Activated CD4-positive, CD25-positive, alpha-beta regulatory T cell treated with anti-CD3 and anti-CD28 coated beads, Interleukin-2, amount 50 U/mL, for 72 hours (primary cell): ENCODE results near the gene TSPOAP1.

Experiments
- DNase-seq: peaks from one replicate; pipeline ENCODE4 v3.0.0; 2021

The TSPOAP1 gene

DNA sequence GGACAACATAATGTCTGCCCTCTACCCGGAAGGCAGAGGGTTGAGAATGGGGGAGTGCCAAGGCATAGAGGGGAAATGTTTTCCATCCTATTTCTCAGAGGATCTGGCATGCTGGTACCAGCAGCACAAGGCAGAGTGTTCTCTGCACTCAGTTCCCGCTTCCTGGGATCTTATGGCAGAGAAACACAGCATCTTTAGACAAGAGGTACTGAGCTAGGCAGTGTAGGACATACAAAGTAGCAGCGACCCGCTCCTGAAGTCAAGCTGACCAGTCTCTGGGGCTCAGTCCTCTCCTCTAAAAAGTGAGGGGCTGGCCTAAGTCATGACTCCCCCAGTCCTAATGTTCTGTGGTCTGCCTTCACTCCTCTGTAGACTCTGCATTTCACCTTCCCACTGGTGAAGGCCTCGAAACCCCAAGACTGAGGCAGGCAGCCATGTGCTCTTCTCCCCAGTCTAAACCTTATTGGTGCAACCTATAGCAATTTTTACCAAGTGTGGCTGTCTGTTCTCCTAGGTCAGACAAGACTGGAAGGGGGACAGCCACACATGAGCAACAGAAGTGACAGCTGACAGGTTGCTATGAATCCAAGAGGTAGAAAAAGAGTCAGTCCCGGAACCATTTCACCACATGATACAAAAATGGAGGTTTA, 11.3 kb upstream of the TSPOAP1 start:
- DNase-seq, result no peak

DNA sequence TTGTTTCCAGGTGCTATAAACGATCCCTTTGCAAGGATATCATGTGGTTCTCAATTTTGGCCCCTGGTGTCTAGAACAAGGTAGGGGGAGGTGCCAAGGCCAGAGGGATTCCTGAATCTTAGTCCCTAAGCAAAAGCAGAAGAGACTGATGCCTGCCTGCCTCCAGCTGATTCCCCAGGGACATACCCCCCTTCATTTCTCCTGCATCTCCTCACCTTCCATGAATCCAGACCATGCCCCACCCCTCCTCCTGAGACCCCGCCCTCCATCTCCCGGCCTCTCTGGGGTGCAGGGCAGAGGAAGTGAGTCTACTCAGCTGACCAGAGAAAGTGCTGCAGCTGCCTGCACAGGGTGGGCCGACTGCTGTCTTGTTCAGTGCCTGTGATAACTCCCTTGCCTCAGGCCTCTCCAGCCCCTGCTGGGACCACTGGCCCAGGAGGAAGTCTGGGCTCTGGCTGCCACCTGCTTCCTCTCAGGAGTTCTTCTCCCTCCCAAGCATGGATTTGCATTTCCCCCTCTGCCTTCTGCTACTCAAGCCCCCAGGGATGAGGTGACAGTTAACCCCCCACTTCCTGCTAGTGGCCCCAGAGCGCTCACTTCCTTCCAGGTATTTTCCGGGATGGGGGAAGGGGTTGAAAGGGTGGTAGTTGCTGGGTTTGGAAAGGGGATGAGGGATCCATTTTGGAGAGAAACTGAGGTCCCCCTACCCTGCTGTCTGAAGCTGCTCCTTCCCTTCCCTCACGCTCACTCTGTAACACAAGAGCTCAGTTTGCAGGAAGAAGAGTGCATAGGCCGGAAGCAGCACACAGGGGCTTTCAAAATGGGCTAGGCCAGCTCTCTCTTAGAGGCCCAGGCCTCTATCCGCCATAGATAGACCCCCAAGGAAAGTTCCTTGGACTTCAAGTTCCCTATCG, 10.5 kb upstream of the TSPOAP1 start:
- DNase-seq, result peak; percentile 66

DNA sequence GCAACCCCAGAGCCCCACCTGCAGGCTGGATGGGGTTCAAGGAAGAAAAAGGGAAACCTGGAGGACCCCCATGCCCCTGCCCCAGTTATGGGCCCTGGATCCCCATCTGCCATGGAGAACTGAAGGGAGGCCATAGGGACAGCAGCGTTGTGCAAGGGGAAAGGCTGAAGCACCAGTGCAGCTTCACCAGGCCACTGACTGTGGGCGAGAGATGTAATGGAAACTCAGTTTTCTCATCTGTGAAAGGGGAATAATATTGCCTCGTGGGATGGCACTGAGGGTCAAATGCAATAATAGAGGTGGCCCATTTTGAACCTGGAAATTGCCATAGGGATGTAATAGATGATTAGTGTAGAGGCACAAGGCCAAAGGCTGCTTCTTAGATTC, 9.9 kb upstream of the TSPOAP1 start:
- no peak for DNase-seq

DNA sequence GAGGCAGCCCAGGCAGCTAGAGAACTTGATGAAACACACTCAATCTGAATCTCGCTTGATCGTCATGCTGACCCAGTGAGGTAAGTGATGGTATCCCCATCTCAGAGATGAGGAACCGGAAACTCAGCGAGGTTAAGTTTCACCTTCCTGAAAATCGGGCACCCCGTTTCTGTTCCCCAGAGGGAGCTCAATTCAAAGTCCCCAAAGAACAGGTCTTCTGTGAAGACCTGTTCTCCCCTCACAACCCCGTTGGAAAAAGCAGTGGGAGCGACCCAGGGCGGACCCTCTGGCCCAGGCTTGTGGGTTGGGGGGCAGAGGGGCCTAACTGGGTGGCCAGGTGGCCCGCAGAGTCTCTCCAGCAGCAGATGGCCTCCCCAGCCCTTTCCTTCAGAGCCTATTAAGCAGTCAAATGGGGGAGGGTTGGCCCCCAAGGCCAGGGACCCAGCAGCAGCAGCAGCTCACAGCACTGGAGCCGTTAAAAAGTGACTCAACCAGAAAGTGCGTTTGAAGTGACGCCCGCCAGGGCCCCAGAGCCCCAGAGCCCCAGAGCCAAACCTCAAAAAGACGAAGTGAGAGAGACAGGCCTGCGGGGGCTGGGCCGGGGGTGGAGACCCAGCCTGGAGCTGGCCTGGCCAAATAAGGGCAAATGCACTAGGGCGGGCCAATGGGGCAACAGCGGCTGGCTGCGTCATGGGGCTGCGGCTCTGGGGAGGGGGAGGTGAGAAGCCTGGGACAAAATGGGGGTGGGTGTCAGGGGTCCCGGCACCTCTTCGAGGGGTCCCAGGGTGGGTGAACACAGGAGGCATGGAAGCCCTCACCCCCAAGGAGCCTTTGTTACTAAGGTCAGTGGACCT, 9.2 kb upstream of the TSPOAP1 start:
- peak; percentile 90 for DNase-seq

DNA sequence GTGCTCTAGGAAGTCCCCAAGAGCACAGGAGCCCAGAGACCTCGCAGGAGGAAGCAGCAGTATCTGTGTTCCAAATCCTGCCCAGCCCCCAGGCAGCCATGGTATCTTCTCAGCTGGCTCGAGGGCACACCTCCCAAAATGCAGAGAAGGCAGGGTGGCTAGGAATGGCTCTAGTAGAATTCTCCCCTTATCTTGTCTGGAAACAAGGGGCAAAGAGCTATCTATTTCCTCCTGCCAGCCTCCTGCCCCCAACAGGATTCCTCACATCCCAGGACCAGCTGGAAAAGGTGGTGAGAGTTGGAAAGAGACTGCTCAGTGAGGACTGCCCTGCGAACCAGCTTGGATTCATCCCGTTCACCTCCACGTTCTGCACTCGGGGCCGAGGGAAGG, 8.6 kb upstream of the TSPOAP1 start:
- peak; percentile 55 for DNase-seq

DNA sequence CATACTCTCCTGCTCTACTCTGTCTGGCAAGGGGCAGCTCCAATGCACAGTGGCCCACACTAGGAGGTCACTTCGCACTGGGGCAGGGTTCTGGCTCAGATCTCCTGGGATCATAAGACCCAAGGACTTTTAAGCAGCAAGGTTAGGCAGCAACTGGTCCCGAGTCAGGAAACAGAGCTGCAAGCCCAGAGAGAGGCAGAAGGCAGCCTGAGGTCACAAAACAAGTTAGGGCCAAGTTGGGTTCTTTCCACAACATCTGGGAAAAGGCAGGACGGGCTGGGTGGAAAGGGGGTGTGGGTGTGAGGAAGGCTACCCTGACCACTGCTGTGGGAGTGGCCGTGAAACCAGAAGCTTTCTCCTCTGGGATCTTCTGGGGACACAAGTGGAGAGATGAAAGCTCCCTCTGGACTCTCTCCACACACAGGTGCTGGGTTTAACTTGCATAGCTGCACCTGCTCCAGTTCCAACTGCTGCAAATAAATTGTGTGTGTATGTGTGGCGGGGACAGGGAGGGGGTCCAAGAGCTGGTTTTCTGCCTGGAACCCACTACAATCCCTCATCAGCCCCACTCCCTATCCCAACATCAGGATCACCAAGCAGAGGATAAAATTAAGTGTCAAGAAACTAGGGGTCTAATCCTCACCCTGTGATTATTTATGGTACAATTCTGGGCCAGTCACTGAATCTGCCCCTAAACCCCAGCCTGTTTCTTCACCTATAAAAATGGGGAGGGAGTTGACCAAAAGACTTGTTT, 8.0 kb upstream of the TSPOAP1 start:
- DNase-seq, result peak; percentile 41

DNA sequence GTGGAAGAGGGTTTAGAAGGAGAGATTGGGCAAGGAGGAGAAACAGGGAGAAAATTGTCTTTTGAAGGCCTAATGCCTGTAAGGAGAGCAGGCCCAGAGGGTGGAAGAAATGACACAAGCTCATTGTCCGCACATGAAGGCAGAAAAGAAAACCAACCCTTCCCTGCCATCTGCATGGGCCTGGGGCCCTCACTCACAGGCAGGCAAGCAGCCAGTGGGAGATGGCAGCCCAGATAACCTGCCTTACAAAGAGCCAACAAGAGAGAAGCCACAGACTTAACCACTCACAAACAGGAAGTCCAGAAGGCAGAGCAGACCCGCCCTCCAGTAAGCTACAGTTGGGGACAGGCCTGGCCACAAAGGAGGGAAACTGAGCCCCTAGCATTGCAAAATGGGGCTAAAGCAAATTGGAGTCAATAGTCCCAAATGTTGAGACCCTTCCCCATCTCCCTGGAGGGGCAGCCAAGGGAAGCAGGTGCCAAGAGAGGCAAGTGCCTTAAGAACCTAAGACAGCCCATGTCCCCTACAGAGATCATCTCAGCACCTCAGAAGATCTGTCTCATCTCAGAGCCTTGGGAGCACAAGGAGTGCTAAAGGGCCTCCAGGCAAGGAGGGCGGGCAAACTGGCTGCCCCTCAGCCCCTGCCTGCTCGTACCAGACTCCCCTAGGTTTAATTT, 7.3 kb upstream of the TSPOAP1 start:
- DNase-seq, result peak; percentile 60

DNA sequence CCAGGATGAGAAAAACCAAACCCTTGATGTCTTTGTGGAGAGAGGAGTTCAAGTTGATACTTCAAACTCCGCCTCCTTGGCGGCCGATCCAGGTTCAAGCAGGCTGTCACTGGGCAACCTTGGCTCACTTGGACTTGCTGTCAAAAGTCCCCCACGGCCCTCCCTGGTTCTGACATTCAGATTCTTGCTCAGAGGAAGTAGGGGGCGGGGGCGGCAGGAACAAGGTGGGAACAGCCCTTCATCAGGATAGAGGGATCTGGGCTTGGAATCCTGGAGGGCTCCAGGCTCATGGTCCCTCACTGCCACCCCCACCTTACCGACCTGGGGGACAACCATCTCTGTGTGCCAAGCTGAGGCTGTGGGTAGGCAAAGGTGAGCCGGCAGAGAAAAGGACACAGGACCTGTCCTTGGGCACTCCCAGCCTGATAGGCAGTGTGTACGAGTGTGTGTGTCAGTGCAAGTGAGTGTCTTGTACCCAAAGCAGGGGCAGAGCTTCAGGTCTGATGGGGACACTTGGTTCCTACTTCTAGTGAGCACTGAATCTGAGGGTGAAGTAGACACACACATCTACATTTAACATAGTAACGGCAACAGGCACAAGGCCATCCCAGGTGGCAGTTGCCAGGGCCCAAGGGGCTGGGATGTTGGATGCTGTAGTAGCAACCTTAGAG, 6.6 kb upstream of the TSPOAP1 start:
- DNase-seq, result peak; percentile 42

DNA sequence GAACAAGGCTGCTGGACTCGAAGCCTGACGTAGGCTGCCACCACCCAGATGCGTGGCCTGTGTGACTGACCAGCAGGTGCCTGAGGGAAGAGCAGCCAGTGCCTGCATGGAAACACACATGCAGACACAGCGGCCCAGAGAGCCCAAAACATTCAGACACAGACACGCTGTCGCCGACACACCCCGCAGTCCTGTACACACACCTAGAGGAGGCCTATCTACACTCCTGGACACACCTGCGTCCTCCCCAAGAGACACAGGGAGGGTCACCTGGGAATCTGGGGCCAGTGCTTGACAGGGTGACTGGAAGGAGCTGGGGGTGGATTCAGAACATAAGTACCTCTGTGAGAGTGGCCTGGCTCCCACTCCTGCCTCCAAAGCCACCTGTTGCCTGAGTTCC, 6.1 kb upstream of the TSPOAP1 start:
- DNase-seq, result no peak

DNA sequence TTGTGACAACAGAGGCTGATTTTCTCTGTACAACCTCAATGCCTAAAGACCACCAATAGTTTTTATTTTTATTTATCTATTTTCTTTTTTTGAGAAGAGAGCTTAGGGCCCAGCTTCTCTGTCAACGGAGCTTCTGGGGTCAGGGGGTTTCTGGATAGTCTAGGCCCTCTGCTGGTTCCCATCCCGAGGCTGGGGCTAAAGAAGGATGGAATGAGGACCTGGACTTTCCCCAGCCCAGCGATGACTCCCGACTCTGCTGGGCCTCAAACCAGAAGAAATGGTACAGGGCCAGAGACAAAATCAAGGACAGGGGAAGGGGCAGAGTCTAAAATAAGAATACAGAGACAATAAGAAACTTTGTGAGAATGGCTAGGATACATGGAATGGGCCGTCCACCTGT, 5.7 kb upstream of the TSPOAP1 start:
- no peak for DNase-seq

DNA sequence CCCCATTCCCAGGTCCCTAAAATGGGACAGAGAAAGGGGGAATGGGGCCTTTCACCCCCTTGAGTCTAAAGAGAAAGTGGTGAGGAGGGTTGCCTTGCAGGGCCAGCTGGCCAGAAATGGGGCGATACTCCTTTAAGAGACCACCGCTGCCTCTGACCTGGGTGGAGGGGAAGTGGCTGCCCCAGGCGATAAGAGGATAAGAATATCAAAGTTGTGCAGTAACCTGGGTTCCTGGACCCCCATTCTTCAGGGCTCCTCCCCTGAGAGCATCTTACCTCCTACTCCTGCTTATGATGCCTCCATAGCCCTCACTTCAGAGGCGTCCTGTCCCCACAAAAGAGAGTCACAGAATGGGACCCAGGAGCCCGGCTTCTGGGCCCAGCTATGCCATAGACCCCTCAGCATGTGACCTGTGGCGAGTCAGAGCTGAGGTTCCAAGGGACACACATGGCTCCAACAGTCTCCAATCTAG, 5.2 kb upstream of the TSPOAP1 start:
- no peak for DNase-seq

DNA sequence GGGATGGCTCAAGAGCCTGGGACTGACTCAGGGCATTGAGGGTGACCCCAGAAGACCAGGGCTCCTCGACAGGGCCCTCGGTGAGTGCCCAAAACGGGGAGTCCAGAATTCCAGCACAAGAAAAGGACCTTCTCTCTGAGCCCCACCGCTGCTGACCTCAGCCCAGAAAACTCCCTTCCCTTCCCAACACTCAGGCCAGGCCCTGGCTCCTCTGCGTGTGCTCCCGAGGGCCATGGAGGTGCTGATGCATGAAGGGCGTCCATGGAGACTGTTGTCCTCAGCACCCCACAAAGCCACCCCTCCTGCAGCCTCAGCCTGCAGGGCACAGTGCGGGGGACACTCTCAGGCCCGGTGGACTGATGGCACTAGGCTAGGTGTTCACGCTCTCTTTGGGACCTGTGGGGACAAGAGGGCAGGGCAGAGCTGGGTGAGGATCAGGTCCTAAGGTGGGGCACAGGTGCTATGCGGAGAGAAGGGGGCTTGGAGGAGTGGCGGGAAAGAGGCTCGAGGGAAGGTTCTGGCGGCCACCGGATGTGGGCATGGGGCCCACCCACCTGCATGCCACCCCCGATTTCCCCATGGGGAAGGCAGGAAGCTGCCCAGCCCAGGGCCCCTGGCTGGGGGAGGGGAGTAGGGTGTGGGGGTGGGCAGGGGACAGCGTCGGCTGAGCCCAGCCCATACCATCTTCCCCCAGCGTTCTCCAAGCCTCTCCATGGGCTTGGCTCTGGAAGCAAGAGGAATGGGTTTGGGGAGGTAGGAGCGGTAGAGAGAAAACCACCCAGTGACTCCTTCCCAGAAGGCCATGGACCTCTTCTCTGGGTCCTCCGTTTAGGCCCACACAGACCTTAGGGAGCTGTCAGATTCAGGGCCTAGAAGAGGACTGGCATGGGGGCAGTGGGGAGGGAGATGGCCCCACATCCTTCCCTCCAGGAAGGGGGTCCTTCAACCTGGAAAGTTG, 4.5 kb upstream of the TSPOAP1 start:
- DNase-seq, result peak; percentile 50

DNA sequence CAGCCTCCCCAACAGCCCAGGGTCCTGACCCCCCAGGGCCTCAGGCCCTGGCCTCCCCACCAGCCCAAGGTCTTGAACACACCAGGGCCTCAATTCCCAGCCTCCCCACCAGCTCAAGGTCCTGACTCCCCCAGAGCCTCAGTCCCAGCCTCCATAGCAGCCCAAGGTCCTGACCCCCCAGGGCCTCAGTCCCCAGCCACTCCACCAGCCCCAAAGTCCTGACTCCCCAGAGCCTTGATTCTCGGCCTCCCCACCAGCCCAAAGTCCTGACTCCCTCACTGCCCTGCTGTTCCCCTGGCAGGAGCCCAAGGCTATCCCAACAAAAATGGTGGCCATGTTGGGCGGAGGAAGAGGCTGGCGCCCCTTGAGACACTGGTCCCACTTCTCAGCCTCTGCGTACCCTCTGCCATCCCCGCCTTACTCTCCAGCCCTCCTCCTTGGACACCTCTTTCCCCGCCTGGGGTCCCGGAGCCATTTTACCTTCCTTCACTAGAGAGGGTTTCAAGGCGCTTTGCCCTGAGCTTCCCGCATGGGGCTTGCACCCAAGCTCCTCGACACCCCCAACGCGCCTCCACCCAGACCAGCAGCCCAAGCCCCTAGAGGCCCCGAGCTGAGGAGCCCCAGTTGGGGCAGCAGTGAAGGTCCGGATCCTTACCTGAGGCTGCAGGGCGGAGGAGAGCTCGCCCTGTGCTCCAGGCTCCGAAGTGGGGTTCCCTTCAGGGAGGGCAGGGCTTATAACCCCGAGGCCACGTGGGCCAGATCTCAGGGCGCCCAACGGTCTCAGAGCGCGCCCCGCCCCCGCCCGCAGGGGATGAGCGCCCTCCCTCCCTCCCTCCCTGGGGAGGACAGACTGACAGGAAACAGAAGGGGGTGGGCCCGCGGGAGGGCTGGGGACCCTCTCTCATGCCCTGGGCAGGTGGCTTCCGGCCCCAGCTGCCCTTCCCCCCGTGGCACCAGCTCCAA, 3.5 kb upstream of the TSPOAP1 start:
- peak; percentile 87 for DNase-seq

DNA sequence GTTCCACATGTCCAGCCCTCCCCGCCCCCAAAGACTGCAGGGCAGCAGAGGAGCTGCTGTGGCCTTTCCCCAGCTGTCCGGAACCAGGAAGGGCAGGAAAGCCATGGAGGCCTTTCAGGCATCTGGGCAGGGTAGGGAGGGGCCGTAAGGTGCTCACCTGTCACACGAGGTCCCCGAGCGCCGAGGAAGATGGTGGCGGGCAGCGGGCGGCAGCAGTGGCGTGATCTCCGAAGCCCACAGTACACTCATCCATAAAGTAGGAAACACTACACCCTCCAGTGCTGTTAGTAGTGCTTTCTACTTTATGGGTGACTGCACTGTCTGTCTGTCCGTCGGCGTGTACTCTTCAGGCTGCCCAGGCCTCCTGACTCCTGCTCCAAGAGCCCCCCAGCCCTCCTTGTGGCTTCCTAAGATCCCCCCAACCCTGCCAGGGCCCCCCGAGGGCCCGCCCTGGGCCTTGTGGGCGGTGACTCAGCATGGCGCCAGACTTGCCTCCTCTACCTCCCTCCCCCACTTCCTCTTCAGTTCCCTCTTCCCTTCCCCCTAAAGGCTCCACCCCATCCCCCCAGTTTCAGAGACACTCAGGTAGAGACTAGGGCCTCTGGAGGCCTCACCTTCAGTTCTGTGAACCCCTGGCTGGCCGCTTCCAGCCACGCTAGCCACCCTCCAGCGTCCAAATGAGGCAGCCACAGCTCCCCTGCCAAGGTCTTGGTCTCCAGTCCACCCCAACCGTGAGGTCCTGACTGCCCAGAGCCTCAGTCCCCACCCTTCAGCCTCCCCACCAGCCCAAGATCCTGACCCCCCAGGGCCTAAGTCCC, 2.6 kb upstream of the TSPOAP1 start:
- DNase-seq, result no peak

DNA sequence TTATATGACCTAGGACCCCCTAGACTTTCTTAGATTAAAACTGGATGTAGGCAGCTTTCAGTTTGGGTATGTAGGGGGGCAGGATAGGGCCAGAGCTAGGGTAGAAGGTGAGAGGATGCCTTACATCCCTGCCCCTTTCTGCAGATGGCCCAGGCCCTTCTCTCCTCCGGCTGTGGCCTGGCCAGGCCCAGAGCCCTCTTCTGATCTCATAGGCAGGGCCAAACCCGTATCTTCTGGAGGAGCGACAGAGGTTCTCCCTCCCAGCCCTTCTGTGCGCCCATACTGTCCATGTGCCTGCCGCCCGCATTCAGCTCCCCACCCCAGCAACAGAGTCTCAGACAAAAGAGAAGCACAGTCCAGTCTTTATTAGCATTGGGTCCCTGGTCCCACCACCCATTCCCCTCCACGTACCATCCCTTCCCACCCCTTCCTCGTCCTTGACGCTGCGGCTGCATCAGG, 2.0 kb upstream of the TSPOAP1 start:
- no peak for DNase-seq

DNA sequence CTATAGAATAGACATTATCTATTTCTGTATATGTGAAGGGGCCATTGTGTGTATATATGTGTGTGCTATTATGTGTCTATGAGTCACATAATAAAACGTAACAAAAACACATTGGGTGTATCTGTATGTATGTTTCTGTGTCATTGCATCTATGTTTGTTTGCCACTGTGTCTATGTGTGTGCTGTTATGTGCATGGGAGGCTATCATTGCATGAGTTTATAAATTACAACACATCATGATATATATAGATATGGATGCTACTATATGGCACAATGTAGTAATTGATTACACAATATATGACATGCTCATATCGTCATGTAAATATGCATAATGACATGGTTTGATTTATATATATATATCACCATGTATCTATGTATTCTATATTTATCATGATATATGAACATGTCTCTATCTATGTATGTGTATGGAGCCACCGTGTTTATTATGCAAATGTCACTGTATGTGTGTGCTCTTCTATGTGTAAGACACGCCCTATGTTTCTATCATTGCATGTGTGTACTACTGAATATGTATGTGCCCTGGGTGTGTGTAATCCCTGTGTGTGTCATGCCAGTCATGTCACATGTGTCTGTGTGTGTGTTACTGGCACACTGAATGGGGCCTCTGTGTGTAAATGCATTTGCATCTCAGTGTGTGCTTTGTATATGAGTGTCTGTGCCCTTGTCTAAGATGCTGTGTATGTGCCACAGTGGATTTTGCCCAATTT, 1.4 kb upstream of the TSPOAP1 start:
- no peak for DNase-seq
